NCI-H446 (cell line): Measurements from ENCODE around the gene NUP62.
"Not testable (repeated sequence)": the region's sequence is repeated elsewhere in the genome, so short reads cannot be mapped to it uniquely, and the experiment has no call there.

Experiments used
- DNase-seq, 2 experiments: peaks; one replicate each; lab custom pipeline; 2025; lab: John Stamatoyannopoulos, UW

The NUP62 gene

DNA sequence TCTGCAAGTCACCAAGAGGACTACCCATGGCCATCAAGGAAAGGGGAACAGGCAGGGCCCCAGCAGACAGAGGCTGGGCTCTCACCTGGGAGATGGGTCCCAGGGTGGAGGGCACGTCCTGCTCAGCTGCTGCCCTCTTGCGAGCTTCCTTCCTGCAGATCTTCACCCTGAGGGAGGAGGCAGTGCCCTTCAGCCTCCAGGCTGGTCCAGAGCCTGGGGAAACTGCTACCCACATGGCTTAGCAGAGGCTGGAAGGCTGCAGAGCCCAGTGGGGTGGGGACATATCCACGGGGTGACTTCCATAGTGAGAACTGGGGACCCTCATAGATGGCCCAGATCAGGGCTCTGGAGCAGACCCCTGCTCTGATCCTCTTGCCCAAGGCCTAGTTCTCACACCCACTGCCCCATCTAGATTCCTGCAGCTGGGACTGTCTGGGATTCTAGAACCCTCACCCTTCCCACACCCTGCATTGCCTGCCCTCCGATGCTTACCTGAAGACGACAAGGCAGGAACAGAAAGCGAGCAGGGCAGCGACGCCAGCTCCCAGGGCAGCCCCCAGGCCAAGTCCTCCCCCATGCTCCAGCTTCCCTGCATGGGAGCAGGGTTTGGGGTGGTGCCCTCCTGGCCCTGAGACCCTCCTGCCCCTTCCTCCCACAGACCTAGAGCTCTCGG, 22.6 kb upstream of the NUP62 start:
- DNase-seq = no peak

DNA sequence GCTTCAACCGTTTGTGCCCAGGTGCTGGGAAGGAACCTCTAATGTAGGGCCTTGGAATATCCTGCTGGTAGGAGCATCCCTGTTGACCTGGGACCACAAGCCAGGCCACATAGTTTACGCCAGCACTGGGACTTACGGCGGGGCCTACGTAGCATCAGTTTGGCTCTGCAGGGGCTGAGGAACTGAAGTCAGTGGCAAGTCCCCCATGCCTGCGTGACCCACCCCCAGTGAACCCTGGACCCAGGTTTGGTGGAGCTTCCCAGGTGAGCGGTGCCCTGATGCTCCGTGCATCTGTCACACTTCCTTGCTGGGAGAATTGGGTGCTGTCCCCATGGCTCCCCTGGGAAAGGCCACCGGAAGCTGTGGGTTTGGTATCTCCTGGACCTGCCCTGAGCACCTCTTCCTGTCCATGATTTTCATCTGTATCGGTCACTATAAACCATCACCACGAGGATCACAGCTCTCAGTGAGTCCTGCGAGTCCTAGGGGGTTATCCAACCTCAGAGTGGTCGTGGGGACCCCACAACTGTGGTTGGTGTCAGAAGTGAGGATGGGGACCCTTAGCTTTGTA, 21.7 kb upstream of the NUP62 start:
- no peak for DNase-seq

DNA sequence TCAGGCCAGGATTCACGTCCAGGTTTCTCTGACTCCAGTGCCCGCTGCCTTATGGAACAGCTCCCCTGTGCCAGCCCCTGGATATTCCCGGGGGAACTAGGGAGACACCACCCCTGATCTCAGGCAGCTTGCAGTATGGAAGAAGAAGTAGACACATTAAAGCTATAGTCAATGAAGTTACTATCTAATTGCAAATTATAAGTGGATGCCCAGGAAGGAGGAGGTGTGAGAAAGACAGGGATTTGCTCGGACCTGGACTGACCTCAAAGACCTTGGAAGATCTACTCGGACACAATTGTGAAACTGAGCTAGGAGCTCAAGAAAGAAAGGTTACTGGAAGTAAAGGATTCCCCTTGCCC, 21.3 kb upstream of the NUP62 start:
- no peak for DNase-seq

DNA sequence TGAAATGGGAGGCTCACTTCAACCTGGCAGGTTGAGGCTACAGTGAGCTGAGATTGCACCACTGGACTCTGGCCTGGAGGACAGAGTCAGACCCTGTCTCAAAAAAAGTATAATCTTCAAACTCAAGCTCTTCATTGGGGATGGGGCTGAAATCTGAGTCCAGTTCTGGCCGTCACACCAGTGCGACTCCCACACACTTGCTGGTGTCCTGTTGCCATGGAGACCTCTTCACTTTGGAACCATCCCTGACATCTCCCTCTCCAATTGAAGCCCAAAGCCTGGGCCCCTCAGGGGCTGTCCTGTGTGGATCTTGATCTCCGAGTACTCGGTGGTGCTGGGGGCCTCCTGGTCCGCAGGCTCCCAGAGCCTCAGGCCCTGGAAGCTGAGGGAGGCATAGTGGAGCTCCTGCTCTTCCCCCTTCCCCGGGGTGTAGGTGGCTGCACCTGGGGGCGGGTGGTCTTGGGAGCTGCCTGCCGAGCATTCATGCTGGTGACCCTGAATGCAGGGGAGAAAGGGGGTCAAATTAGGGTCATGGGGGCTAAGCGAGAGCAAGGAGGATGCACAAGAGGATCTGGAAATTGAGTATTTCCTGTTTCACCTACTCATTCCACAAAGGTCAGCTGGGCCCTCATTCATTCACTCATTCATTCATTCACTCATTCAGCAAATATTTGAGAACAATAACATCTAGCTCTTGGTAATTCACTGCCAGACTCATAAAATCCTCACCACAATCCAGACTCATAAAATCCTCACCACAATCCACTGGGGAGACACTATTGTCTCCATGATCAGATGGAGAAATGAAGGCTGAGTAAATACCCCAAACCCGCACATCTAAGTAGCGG, 20.7 kb upstream of the NUP62 start:
- no peak for DNase-seq

DNA sequence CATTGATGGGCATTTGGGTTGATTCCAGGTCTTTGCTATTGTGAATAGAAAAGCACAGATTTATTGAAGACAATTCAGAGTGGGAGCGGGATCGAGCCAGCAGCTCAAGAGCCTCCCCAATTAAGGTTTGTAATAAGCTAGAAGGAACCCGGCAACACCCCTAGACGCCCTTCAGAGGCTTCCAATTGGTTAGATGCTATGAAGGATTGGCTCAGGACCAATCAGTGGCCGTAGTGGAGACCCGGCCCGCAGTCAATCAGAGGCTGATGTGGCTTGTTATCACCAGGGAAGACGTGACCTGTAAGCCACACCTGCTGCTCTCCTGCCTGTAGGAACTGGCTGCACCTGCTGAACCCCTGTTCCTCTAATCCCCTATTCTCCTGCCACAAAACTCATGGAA, 17.1 kb upstream of the NUP62 start:
- DNase-seq = no peak

DNA sequence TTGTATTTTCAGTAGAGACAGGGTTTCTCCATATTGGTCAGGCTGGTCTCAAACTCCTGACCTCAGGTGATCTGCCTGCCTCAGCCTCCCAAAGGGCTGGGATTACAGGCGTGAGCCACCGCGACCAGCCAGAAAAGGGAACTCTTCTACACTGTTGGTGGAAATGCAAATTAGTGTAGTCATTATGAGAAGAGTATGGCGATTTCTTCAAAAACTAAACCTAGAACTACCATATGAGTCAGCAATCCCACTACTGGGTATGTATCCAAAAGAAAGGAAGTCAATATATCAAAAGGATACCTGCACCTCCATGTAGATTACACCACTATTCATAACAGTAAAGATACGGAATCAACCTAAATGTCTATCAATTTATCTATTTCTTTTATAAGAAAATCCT, 15.3 kb upstream of the NUP62 start:
- not testable (repeated sequence) for DNase-seq

DNA sequence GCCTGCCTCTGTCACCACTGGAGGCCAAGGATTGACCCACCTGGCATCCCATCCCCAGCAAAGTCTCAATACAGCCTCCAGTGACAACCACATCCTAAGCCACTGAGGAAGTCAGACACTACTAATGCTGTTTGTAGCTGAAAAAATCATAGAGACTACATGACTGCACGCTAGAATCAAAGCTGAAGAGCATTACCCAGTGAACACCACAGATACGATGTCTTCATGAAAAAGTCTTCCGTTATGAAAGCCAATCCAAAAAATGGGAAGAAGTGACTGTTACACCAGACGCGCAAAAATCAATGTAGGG, 11.1 kb upstream of the NUP62 start:
- DNase-seq = no peak

DNA sequence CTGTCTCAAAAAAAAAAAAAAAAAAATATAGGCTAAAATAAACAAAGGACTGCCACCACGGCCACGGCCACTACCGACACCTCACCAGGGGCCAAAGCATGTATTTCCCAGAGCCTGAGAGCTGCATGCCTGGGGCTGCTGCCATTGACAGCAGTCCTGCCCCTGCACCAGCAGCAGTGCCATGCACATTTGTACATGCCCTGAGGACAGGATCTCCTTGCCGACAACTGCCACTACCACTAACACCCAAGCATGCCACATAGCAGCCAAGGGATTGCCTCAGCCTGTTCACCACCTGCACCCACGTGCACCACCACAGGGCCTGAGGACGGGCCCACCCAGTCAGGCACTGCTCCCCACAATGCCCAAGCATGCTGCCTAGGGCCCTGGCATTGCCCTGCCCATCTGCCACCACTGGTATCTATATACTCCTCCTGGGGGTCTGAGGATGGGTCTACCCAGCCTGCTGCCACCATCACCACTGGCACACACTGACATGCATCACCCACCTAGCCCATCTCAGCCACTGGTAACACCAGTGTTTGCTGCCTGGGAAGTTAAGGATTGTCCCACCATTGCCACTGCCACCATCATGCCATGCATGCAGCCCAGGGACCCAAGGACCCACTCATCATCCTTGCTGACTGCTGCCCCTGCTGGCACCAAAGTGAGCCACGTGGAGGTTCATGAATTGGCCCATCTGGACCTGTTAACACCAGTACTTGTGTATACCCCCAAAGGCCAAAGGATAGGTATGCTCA, 10.6 kb upstream of the NUP62 start:
- no peak for DNase-seq

DNA sequence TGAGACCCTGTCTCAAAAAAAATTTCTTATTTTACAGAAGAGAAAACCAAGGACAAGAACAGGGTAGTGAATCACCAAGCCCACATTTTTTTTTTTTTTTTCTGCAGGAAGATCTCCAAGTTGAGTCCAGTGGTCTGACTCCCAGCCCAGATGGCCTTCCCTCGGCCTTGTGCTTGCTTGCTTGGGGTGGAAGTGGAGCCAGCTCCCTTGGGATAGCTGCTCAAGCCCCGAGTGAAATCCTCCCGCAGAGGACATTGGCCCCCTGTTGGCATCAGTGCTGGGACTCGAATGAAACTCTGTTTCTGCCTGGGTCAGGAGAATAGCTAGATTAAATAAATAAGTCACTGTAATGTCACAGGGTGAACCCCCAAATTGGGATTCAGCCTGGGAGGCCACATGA, 9.4 kb upstream of the NUP62 start:
- no peak for DNase-seq

DNA sequence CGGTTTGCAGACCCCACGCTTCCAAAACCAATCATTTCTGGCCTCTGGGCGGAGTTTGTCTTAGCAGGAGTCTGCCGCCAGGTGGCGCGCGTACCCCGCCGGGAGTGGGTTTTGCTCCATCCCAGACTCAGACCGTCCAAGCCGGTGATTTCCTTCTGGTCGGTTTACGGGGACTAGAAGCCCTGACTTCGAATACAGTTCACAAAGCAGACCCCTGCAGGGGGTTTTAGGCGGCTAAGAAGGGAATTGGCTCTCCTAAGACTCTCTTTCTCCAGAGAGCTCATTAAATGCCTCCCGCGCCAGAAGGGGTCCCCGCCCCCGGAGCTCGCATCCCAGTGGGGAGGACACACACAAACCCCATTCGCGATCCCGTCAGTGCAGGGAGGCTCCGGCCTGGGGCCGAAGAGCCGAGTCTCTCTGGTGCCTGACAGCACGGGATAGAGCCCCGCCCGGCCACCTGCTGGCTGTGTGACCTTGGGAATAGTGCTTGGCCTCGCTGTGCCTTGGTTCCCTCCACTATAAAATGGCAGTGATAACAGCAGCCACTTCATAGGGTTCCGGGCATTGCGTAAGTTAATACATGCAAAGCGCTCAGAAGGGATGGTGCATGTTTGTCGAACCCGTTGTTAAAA, 8.6 kb upstream of the NUP62 start:
- DNase-seq = peak; percentile 75 to 91

DNA sequence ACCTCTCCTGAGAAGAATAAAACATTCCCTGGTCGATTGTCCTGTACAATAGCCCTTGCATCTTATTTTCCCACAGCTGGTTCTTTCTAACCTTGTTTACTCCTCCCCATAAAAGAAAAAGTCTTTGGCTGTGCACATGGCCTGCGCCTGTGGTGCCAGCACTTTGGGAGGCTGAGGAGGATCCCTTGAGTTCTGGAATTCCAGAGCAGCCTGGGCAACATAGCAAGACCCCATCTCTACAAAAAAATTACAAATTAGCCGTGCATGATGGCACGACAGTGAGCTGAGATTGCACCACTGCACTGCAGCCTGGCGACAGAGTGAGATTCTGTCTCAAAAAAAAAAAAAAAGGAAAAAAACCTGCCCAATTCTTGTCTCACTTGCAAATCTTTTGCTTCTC, 7.2 kb upstream of the NUP62 start:
- DNase-seq = no peak

DNA sequence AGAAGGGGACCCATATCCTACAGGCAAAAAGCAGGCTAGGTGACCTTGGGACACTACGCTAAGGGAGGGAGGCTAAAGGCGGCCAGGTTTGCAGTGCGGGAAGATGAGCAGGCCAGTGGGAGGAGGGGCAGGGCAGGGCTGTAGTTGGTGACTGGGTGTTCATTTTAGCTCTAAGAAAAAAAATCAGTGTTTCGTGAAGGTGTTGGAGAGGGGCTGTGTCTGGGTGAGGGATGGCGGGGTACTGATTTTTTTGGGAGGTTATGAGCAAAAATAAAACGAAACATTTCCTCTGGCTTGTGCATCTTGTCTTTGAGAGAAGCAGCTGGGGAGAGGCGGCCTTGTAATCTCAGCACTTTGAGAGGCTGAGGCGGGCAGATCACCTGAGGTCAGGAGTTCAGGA, 4.3 kb upstream of the NUP62 start:
- no peak for DNase-seq

DNA sequence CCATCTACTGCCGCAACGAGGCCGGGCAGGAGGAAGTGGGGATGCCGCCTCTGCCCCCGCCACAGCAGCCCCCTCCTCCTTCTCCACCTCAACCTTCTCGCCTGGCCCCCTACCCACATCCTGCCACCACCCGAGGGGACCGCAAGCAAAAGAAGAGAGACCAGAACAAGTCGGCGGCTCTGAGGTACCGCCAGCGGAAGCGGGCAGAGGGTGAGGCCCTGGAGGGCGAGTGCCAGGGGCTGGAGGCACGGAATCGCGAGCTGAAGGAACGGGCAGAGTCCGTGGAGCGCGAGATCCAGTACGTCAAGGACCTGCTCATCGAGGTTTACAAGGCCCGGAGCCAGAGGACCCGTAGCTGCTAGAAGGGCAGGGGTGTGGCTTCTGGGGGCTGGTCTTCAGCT, 3.4 kb upstream of the NUP62 start:
- DNase-seq = no peak

DNA sequence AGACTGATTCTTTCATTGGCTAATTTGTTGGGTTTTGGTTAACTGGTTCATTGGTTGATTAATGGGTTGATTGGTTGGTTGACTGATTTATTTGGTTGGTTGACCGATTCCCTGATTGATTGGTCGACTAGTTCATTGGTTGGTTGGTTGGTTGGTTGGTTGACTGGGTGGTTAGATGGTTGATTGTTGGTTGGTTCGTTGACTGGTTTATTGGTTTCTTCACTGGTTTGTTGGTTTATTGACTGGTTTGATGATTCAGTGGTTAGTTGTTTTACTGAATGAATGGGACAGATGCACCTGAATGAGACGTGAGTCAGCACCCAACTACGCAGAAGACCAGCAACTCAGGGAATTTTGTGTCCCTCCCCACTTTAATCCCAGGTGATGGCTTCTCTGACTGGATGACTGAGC, 2.7 kb upstream of the NUP62 start:
- DNase-seq = no peak

DNA sequence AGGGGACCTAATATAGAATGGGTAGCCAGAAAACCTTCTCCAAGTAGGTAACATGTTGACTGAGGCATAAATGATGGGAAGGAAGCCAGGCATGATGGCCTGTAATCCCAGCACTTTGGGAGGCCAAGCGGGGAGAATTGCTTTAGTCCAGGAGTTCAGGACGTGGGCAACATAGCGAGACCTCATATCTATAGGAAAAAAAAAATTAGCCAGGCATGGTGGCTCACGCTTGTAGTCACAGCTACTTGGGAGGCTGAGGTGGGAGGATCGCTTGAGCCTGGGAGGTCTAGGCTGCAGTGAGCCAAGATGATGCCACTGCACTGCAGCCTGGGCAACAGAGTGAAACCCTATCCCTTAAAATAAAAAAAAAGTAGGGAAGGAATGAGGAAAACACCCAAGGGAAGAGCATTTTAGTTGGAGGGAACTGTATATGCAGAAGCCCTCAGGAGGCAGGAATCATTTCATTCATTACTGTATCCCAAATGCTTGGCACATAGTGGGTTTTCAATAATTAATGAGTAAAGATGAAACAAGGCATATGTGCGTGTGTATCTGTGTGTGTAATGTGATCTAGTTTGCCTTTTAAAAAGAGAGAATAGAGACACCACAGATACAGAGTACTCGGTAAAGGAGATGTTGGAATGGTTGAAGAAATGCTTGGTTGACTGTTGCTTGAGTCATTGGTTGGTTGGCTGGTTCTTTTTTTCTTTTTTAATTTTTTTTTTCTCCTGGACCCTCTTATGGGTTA, 2.2 kb upstream of the NUP62 start:
- DNase-seq = no peak

DNA sequence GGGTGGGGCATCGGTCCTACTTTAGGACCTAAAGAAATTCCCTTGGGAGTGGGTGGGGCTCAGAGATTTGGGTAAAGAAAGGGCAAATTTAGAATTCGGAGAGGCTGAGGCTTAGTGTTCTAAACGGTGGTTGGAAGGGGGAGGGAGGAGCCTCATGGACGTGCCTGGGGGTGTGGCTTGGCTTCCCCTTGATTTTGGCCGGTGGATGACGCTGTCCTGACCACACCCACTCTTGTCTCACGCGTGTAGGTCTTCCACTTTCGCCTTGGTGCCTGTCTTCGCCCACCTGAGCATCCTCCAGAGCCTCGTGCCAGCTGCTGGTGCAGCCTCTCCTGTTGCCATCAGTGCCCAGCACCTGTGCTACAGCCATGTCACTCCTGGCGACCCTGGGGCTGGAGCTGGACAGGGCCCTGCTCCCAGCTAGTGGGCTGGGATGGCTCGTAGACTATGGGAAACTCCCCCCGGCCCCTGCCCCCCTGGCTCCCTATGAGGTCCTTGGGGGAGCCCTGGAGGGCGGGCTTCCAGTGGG, 1.2 kb upstream of the NUP62 start:
- peak in 1 of 2 experiments; percentile 73 for DNase-seq

DNA sequence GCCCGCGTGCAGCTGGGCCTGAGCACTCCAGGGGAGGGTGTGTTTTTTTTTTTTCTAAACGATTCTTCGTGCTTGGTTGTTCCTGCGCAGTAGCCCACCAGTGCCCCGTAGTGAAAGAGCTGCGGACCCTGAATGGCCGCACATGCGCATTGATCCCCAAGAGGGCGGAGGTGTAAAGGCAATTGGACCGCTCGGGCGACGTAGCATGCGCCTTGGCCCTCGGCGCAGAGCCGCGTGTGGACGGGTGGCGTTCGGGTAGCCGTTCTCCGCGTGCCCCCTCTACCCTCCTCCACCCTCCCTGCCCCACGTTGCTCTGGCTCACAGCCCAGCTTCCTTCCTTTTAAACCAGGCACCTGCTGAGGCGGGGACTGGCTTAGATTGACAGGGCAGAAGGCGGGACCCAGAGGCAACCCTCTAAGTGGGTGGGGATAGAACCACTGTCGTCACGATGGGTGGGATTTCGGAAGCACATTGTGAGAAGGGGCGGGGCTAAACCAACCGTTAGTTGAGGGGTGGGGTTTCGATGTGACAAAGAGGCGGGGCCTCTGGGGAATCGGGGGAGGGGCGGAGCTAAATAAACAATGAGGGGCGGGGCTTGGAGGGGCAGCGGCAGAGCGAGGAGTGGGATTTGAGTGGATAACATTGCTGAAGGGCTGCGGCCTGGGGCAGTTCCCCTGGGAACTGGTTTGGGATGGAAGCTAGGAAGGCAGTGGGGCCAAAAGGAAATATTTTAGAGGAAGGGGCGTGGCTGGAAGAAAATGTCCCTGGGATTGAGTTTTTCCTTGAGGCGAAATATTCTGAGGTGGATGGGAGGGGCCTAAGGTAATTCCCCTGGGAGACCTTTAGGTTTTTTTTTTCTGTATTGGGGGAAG, 543 bp upstream of the NUP62 start:
- peak; percentile 98 to 99 for DNase-seq

DNA sequence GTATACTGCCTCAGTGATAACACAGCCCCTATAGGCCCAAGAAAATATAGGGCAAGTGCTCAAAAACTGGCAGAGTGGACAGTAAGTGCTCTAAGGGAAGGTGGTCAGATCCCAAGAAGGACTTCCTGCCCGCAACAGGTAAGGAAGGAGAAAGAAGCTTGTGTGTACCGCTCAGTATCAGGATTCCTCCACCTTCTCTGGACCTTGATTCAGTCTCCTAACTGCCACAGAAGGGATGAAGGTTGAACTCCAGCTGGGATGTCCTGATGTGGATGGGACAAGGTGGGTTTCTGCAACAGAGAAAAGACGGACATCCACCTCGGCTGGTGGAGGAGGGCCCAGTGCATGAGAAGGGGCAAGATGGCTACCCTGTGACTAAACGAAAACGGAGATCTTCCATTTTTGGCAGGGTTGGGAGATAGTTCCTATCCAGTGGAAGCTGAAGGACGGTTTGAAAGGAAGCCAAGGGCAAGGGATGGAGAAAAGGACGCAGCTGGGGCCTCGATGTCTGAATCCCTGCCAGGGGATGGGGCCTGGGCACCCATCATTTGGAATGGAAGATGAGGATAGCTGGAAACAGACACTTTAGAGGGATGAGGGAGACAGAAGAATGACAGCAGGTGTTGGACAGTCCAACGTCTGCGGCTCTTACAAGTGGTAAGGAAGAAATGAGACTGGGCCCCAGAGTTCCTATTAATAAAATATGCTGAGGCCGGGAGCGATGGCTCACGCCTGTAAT, 1.6 kb downstream of the NUP62 start:
- DNase-seq = peak; percentile 34 to 50

DNA sequence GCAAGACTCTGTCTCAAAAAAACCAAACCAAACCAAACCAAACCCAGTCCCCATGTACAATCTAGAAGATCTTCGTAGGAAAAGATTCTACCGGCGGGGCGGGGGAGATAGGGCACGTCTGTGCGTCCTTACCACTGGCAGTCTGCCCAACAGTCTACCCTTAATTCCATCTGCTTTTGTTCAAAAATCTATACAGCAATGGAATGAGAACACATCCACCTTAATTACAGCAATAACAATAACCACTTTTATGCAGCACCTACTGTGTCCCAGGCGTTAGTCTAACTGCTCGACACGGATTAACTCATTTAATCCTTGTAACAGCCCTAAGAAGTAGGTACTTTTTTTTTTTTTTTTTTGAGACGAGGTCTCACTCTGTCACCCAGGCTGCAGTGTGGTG, 2.8 kb downstream of the NUP62 start:
- DNase-seq = no peak

DNA sequence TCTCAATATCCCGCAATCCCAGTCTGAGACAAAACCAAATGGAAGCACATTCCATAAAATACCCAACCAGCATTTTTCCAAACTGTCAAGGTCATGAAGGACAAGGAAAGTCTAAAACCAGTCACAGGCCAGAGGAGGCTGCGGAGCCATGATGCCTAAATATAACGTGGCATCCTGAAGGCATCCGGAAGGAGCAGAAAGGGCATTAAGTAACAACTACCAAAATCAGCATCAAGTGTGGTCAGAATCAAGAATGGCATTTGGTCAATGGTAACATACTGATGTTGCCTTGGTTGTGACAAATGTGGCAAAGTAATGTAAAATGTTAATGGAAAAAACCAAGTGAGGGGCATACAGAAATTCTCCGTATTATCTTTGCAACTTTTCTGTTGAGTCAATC, 3.8 kb downstream of the NUP62 start:
- DNase-seq = no peak
